Measurements from ENCODE around the gene DPP4. TPM values are rescaled to one million over a fixed set of nuclear protein-coding genes. Genes with fewer than 3 reads are reported as not detected.

DPP4 gene
- total and polyA plus RNA-seq, 2 of the 13 experiments (the other 11 are each of a cell fraction or from before 2014, with no cell fraction given), result 39.4 to 109 TPM

GRCh38 chr2:162085090-162085891 is 11.3 kb upstream of the DPP4 start (continued):
- TF ChIP-seq DMTF1 (CRISPR knock-in tag; IDR thresholded peaks at IDR 0.05) (no peak), SETDB1 (CRISPR knock-in tag; IDR thresholded peaks at IDR 0.05; ENCODE audit: borderline replicate concordance) (no peak), ZNF570 (CRISPR knock-in tag; IDR thresholded peaks at IDR 0.05; ENCODE audit: borderline replicate concordance) (no peak), CBX5 (CRISPR knock-in tag; IDR thresholded peaks at IDR 0.05; ENCODE audit: borderline replicate concordance) (no peak), ZNF446 (CRISPR knock-in tag; IDR thresholded peaks at IDR 0.05) (no peak), SRF (IDR thresholded peaks at IDR 0.05; ENCODE audit: low read depth, low read length) (no peak), KDM2A (CRISPR knock-in tag; IDR thresholded peaks at IDR 0.05; ENCODE audit: borderline replicate concordance, low read depth) (no peak), SNAI1 (CRISPR knock-in tag; IDR thresholded peaks at IDR 0.05; ENCODE audit: borderline replicate concordance) (no peak), ZNF367 (CRISPR knock-in tag; IDR thresholded peaks at IDR 0.05; ENCODE audit: borderline replicate concordance) (no peak), ZBTB14 (CRISPR knock-in tag; IDR thresholded peaks at IDR 0.05) (no peak), PAF1 (CRISPR knock-in tag; IDR thresholded peaks at IDR 0.05) (no peak), ZNF782 (CRISPR knock-in tag; IDR thresholded peaks at IDR 0.05; ENCODE audit: borderline replicate concordance) (no peak), ZNF543 (CRISPR knock-in tag; IDR thresholded peaks at IDR 0.05) (no peak), MTF2 (CRISPR knock-in tag; IDR thresholded peaks at IDR 0.05; ENCODE audit: borderline replicate concordance) (no peak), ZFAT (CRISPR knock-in tag; conservative IDR thresholded peaks at IDR 0.05) (no peak), ZNF530 (CRISPR knock-in tag; IDR thresholded peaks at IDR 0.05; ENCODE audit: low read depth) (no peak), ETV5 (CRISPR knock-in tag; IDR thresholded peaks at IDR 0.05; ENCODE audit: borderline replicate concordance) (no peak; the same call in 1 of the 2 replicates), FOXK2 (IDR thresholded peaks at IDR 0.05) (peak; percentile 59; the same call in 1 of the 2 replicates), ZNF260 (CRISPR knock-in tag; IDR thresholded peaks at IDR 0.05; ENCODE audit: borderline replicate concordance, low read depth) (no peak), TOE1 (CRISPR knock-in tag; IDR thresholded peaks at IDR 0.05) (no peak; the same call in 1 of the 2 replicates), ZNF34 (CRISPR knock-in tag; IDR thresholded peaks at IDR 0.05; ENCODE audit: borderline replicate concordance) (no peak), EZH2 (conservative IDR thresholded peaks at IDR 0.05; ENCODE audit: low read depth, low read length) (no peak), SOX6 (IDR thresholded peaks at IDR 0.05) (no peak), SOX6 (CRISPR knock-in tag; IDR thresholded peaks at IDR 0.05) (peak; percentile 86), HNF1B (CRISPR knock-in tag; IDR thresholded peaks at IDR 0.05) (no peak), MLX (CRISPR knock-in tag; IDR thresholded peaks at IDR 0.05) (no peak)
